Measurements from ENCODE around the gene C10orf105. TPM values are rescaled to one million over a fixed set of nuclear protein-coding genes. Genes with fewer than 3 reads are reported as not detected.

The C10orf105 gene
- polyA plus RNA-seq, 12 donors, result 0.12 to 0.30 (median 0.22) TPM; not detected in 3

GRCh38 chr10:71678057-71678805, 41.3 kb downstream of the C10orf105 start:
- no peak for DNase-seq

DNA sequence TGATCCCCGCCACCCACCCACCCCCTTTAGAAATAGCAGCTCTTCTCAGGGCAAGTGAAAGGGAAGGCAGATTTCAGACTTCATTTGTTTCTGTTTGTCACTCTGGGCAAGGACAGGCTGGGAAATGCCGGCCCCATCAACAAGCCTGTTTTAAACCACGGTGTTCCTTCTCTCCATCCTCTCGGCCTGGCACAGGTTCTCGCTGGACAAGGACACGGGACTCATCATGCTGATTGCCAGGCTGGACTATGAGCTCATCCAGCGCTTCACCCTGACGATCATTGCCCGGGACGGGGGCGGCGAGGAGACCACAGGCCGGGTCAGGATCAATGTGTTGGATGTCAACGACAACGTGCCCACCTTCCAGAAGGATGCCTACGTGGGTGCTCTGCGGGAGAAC, 42.3 kb downstream of the C10orf105 start:
- no peak for DNase-seq

GRCh38 chr10:71675295-71675970, 44.1 kb downstream of the C10orf105 start:
- DNase-seq, result no peak

- no peak for DNase-seq
Observed at GRCh38 chr10:71671994-71672946, 47.3 kb downstream of the C10orf105 start.

GRCh38 chr10:71667387-71667752, 52.2 kb downstream of the C10orf105 start:
- DNase-seq, result no peak

GRCh38 chr10:71666639-71667386, 52.8 kb downstream of the C10orf105 start:
- DNase-seq, result no peak

- no peak for DNase-seq
Observed at GRCh38 chr10:71665456-71665855, 54.1 kb downstream of the C10orf105 start.

DNA sequence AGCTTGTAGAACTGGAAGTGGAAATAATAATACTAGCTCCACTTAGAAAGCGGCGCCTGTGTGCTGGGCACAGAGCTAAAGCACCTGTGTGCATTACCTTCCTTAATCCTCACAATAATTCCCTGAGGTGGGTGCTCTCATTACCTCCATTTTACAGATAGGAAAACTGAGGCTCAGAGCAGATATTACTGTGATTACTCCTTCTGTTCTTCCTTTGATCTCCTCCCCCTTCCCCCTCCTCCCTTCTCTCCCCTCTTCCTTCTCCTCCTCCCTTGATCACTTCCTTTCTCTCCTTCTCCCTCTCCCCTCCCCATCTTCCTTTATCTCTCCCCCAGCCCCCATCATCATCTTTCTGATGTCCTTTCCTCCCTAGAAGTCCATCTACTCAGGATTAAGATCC, 55.0 kb downstream of the C10orf105 start:
- no peak for DNase-seq

- no peak for DNase-seq
Observed at GRCh38 chr10:71663311-71663710, 56.3 kb downstream of the C10orf105 start.

GRCh38 chr10:71661779-71662336, 57.7 kb downstream of the C10orf105 start:
- DNase-seq, result no peak

Other genes with a start within 250 kb of the C10orf105 start
- 10 to 100 TPM in 11 of 12 donors, not detected in 1; 26.2 to 57.2 (median 29.6) TPM for gene VSIR, start 53.7 kb upstream of the C10orf105 start, polyA plus RNA-seq (ENCODE audit: insufficient read length in 12 of 12)
- gene PSAP, start 131.5 kb upstream of the C10orf105 start, polyA plus RNA-seq (ENCODE audit: insufficient read length in 12 of 12), result 1,000 to 10,000 TPM in 1 of 12 donors, 100 to 1,000 TPM in 11; 304 to 1,035 (median 462) TPM
- 10 to 100 TPM; 11.2 to 59.4 (median 14.0) TPM for gene CHST3, start 244.6 kb upstream of the C10orf105 start, polyA plus RNA-seq (ENCODE audit: insufficient read length in 12 of 12)

All from muscle of arm (tissue), 12 donors.